ENCODE data around the gene ASAP3.

DNA sequence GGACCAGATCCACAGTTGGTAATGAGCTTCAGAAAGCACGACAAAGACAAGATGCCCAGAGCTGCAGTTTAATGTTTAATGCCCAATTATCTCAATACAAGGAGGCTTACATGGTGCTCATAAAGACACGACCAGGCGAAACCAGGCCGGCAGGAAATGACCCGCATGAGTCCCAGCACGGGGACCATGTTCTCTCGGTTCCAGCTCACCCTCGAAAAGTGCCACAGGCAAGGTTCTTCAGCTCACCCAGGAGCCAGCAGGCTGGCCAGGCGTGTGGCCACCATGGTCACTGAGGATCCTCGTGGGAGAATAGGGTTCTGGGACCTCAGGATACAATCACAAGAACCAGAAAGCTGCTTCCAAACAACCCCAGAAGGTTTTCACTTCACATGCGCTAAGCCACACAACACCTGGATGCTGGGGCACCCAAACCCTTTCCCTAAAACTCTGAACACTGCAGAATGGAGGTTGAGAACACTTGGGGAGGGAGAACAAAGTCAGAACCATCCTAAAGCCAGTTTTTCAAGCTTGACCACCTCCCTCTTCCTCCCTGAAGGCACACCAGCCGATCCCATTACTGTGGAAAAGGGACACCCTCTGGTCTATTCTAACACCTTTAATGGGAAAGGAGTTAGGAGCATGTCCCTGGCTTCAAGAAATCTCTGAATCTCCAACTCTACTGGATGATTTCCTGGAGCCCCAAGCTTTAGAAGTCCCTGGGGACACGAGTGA lies 22.6 kb upstream of the ASAP3 start:
- TF ChIP-seq, protein P1, sequence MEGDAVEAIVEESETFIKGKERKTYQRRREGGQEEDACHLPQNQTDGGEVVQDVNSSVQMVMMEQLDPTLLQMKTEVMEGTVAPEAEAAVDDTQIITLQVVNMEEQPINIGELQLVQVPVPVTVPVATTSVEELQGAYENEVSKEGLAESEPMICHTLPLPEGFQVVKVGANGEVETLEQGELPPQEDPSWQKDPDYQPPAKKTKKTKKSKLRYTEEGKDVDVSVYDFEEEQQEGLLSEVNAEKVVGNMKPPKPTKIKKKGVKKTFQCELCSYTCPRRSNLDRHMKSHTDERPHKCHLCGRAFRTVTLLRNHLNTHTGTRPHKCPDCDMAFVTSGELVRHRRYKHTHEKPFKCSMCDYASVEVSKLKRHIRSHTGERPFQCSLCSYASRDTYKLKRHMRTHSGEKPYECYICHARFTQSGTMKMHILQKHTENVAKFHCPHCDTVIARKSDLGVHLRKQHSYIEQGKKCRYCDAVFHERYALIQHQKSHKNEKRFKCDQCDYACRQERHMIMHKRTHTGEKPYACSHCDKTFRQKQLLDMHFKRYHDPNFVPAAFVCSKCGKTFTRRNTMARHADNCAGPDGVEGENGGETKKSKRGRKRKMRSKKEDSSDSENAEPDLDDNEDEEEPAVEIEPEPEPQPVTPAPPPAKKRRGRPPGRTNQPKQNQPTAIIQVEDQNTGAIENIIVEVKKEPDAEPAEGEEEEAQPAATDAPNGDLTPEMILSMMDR (CRISPR knock-in tag; IDR thresholded peaks at IDR 0.05) = no peak
- TF ChIP-seq ZNF484 (CRISPR knock-in tag; IDR thresholded peaks at IDR 0.05; ENCODE audit: borderline replicate concordance, low read depth) (no peak), ZFP41 (CRISPR knock-in tag; IDR thresholded peaks at IDR 0.05; ENCODE audit: borderline replicate concordance) (no peak), MED1 (CRISPR knock-in tag; IDR thresholded peaks at IDR 0.05) (no peak), EZH2 (conservative IDR thresholded peaks at IDR 0.05; ENCODE audit: low read depth, low read length) (no peak), SALL2 (CRISPR knock-in tag; IDR thresholded peaks at IDR 0.05) (no peak), BHLHE40 (IDR thresholded peaks at IDR 0.05; ENCODE audit: low read length) (no peak), SIN3A (IDR thresholded peaks at IDR 0.05; ENCODE audit: borderline replicate concordance, low read depth, low read length) (no peak), ETV5 (CRISPR knock-in tag; IDR thresholded peaks at IDR 0.05; ENCODE audit: borderline replicate concordance) (no peak), JUNB (CRISPR knock-in tag; IDR thresholded peaks at IDR 0.05; ENCODE audit: borderline replicate concordance) (no peak)
- TF ChIP-seq, protein P2, sequence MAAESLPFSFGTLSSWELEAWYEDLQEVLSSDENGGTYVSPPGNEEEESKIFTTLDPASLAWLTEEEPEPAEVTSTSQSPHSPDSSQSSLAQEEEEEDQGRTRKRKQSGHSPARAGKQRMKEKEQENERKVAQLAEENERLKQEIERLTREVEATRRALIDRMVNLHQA (CRISPR knock-in tag; IDR thresholded peaks at IDR 0.05) = no peak

Measured in HepG2 (cell line).